ENCODE measurements around the gene ASB2.
A peak's percentile ranks its signal among the peaks of the same experiment; 100 is the strongest.

DNA sequence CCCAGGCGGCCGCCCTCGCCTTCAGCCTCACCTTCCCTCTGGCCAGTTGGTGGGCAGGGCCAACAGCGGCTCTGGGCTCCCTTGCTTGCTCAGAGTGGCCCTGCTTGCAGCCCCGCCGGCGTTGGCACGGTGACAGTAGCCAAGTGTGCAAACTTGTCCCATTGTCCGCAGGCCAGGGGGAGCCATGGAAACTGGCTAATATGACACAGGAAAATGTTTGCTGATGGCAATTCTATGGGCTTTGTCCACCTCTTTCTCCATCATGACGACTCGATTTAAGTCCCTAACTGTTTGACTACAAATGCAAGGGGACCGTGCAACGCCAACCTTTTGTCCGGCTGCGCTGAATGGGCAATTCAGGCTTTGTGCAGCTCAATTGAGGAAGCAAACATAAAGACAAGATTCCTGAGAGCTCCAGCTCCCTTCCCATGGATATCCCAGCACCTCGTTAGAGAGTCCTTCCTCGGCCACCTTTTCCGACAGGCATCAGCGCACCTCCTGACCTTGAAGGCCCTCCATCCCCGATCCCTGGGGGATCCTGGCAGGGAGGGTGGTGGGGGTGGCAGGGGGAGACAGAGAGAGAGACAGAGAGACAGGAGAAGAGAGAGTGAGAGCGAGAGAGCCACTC is 50.0 kb downstream of the ASB2 start:
- TF ChIP-seq, protein P1, sequence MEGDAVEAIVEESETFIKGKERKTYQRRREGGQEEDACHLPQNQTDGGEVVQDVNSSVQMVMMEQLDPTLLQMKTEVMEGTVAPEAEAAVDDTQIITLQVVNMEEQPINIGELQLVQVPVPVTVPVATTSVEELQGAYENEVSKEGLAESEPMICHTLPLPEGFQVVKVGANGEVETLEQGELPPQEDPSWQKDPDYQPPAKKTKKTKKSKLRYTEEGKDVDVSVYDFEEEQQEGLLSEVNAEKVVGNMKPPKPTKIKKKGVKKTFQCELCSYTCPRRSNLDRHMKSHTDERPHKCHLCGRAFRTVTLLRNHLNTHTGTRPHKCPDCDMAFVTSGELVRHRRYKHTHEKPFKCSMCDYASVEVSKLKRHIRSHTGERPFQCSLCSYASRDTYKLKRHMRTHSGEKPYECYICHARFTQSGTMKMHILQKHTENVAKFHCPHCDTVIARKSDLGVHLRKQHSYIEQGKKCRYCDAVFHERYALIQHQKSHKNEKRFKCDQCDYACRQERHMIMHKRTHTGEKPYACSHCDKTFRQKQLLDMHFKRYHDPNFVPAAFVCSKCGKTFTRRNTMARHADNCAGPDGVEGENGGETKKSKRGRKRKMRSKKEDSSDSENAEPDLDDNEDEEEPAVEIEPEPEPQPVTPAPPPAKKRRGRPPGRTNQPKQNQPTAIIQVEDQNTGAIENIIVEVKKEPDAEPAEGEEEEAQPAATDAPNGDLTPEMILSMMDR (IDR thresholded peaks at IDR 0.05; ENCODE audit: poor library complexity, severe bottlenecking): no peak
- TF ChIP-seq TAF1 (IDR thresholded peaks at IDR 0.05; ENCODE audit: low read depth): no peak
- TF ChIP-seq, protein P2, sequence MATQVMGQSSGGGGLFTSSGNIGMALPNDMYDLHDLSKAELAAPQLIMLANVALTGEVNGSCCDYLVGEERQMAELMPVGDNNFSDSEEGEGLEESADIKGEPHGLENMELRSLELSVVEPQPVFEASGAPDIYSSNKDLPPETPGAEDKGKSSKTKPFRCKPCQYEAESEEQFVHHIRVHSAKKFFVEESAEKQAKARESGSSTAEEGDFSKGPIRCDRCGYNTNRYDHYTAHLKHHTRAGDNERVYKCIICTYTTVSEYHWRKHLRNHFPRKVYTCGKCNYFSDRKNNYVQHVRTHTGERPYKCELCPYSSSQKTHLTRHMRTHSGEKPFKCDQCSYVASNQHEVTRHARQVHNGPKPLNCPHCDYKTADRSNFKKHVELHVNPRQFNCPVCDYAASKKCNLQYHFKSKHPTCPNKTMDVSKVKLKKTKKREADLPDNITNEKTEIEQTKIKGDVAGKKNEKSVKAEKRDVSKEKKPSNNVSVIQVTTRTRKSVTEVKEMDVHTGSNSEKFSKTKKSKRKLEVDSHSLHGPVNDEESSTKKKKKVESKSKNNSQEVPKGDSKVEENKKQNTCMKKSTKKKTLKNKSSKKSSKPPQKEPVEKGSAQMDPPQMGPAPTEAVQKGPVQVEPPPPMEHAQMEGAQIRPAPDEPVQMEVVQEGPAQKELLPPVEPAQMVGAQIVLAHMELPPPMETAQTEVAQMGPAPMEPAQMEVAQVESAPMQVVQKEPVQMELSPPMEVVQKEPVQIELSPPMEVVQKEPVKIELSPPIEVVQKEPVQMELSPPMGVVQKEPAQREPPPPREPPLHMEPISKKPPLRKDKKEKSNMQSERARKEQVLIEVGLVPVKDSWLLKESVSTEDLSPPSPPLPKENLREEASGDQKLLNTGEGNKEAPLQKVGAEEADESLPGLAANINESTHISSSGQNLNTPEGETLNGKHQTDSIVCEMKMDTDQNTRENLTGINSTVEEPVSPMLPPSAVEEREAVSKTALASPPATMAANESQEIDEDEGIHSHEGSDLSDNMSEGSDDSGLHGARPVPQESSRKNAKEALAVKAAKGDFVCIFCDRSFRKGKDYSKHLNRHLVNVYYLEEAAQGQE (IDR thresholded peaks at IDR 0.05; ENCODE audit: borderline replicate concordance): peak; percentile 29
- TF ChIP-seq MXI1 (conservative IDR thresholded peaks at IDR 0.05; ENCODE audit: poor library complexity, severe bottlenecking): no peak
- TF ChIP-seq EP300 (conservative IDR thresholded peaks at IDR 0.05; ENCODE audit: poor library complexity, severe bottlenecking): no peak
- TF ChIP-seq RAD21 (conservative IDR thresholded peaks at IDR 0.05): no peak
